Measurements from ENCODE around the gene RNF43. TPM values are rescaled to one million over a fixed set of nuclear protein-coding genes. Genes with fewer than 3 reads are reported as not detected.

Gene RNF43
- total and polyA plus RNA-seq, 2 of the 13 experiments (the other 11 are each of a cell fraction or from before 2014, with no cell fraction given), result 31.0 to 53.4 TPM

DNA sequence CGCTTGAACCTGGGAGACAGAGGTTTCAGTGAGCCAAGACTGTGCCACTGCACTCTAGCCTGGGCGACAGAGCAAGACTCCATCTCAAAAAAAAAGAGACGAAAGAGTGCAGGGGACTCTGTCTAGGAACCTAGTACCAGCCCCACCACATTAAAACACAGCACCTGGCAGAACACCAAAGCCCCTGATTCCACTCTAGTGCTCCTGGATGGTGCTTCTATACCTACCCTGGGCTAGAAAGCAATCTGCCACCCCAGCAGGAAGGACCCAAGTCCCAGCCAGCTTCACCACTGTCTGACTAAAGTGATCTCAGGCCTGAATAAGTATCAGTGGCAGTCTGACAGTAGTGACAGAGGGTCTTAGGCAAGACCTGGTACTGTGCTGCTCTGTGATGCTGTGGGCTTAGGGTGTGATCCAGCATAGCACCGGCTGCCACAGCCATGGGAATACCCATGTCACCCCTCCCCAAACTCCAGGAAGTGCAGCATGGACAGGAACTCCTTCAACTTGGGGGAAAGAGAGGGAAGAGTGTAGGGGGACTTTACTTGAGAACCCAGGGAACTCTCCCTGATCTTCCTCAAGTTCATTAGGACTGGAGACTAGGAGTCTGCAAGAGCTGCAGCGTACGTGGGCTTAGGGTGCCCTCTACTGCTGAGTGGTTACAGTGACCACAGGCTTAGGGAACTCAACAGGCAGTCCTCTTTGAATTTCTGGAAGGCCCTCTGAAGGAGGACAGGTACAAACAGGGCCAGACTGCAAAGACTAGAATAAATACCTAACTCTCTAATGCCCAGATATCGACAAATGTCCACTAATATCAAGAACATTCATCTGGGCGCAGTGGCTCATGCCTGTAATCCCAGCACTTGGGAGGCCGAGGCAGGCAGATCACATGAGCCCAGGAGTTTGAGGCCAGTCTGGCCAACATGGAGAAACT, 30.0 kb upstream of the RNF43 start (continued):
- TF ChIP-seq MXD4 (CRISPR knock-in tag; IDR thresholded peaks at IDR 0.05) (no peak), DMAP1 (CRISPR knock-in tag; IDR thresholded peaks at IDR 0.05) (no peak), ZNF660 (CRISPR knock-in tag; IDR thresholded peaks at IDR 0.05; ENCODE audit: borderline replicate concordance, low read depth) (no peak), NR2F1 (CRISPR knock-in tag; IDR thresholded peaks at IDR 0.05) (no peak), GATAD1 (CRISPR knock-in tag; IDR thresholded peaks at IDR 0.05) (no peak), BHLHE40 (IDR thresholded peaks at IDR 0.05; ENCODE audit: low read length) (peak; percentile 49; the same call in 1 of the 2 replicates), TSC22D2 (CRISPR knock-in tag; IDR thresholded peaks at IDR 0.05; ENCODE audit: borderline replicate concordance) (no peak), CBX5 (CRISPR knock-in tag; IDR thresholded peaks at IDR 0.05; ENCODE audit: borderline replicate concordance) (no peak), MIER3 (CRISPR knock-in tag; IDR thresholded peaks at IDR 0.05; ENCODE audit: borderline replicate concordance) (no peak), KDM4B (CRISPR knock-in tag; IDR thresholded peaks at IDR 0.05) (no peak), ZNF652 (CRISPR knock-in tag; IDR thresholded peaks at IDR 0.05; ENCODE audit: borderline replicate concordance, low read depth) (no peak), ZMYM2 (CRISPR knock-in tag; IDR thresholded peaks at IDR 0.05) (no peak), EHMT2 (IDR thresholded peaks at IDR 0.05; ENCODE audit: borderline replicate concordance, low read depth, low read length) (no peak), SP140L (CRISPR knock-in tag; IDR thresholded peaks at IDR 0.05; ENCODE audit: borderline replicate concordance) (no peak), ZNF468 (CRISPR knock-in tag; IDR thresholded peaks at IDR 0.05) (no peak), BRCA1 (CRISPR knock-in tag; IDR thresholded peaks at IDR 0.05) (no peak), NR1H2 (CRISPR knock-in tag; IDR thresholded peaks at IDR 0.05; ENCODE audit: borderline replicate concordance, low read depth) (no peak), NR2F6 (IDR thresholded peaks at IDR 0.05) (no peak), NR2F6 (CRISPR knock-in tag; IDR thresholded peaks at IDR 0.05) (0 out of 2 replicates have a peak, but pooled peaks have one; percentile 22)
- TF ChIP-seq, protein P1, sequence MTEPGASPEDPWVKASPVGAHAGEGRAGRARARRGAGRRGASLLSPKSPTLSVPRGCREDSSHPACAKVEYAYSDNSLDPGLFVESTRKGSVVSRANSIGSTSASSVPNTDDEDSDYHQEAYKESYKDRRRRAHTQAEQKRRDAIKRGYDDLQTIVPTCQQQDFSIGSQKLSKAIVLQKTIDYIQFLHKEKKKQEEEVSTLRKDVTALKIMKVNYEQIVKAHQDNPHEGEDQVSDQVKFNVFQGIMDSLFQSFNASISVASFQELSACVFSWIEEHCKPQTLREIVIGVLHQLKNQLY (CRISPR knock-in tag; IDR thresholded peaks at IDR 0.05), result no peak
- TF ChIP-seq, protein P2, sequence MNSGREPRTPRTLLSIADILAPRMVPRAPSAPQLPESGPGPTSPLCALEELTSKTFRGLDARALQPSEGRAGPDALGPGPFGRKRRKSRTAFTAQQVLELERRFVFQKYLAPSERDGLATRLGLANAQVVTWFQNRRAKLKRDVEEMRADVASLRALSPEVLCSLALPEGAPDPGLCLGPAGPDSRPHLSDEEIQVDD (CRISPR knock-in tag; IDR thresholded peaks at IDR 0.05; ENCODE audit: borderline replicate concordance), result no peak
- TF ChIP-seq, protein P3, sequence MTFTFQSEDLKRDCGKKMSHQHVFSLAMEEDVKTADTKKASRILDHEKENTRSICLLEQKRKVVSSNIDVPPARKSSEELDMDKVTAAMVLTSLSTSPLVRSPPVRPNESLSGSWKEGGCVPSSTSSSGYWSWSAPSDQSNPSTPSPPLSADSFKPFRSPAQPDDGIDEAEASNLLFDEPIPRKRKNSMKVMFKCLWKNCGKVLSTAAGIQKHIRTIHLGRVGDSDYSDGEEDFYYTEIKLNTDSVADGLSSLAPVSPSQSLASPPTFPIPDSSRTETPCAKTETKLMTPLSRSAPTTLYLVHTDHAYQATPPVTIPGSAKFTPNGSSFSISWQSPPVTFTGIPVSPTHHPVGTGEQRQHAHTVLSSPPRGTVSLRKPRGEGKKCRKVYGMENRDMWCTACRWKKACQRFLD (CRISPR knock-in tag; IDR thresholded peaks at IDR 0.05; ENCODE audit: borderline replicate concordance), result no peak
- TF ChIP-seq, protein P4, sequence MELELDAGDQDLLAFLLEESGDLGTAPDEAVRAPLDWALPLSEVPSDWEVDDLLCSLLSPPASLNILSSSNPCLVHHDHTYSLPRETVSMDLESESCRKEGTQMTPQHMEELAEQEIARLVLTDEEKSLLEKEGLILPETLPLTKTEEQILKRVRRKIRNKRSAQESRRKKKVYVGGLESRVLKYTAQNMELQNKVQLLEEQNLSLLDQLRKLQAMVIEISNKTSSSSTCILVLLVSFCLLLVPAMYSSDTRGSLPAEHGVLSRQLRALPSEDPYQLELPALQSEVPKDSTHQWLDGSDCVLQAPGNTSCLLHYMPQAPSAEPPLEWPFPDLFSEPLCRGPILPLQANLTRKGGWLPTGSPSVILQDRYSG (CRISPR knock-in tag; IDR thresholded peaks at IDR 0.05), result no peak
- TF ChIP-seq, protein P5, sequence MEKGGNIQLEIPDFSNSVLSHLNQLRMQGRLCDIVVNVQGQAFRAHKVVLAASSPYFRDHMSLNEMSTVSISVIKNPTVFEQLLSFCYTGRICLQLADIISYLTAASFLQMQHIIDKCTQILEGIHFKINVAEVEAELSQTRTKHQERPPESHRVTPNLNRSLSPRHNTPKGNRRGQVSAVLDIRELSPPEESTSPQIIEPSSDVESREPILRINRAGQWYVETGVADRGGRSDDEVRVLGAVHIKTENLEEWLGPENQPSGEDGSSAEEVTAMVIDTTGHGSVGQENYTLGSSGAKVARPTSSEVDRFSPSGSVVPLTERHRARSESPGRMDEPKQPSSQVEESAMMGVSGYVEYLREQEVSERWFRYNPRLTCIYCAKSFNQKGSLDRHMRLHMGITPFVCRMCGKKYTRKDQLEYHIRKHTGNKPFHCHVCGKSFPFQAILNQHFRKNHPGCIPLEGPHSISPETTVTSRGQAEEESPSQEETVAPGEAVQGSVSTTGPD (CRISPR knock-in tag; IDR thresholded peaks at IDR 0.05), result no peak
- TF ChIP-seq, protein P6, sequence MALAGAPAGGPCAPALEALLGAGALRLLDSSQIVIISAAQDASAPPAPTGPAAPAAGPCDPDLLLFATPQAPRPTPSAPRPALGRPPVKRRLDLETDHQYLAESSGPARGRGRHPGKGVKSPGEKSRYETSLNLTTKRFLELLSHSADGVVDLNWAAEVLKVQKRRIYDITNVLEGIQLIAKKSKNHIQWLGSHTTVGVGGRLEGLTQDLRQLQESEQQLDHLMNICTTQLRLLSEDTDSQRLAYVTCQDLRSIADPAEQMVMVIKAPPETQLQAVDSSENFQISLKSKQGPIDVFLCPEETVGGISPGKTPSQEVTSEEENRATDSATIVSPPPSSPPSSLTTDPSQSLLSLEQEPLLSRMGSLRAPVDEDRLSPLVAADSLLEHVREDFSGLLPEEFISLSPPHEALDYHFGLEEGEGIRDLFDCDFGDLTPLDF (CRISPR knock-in tag; IDR thresholded peaks at IDR 0.05), result no peak
